ENCODE results near the gene ORAI2. TPM values are rescaled to one million over a fixed set of nuclear protein-coding genes. Genes with fewer than 3 reads are reported as not detected.
A peak's percentile ranks its signal among the peaks of the same experiment; 100 is the strongest.

Gene ORAI2
- total RNA-seq, 1 experiment from 2014 or later: 11.4 TPM

DNA sequence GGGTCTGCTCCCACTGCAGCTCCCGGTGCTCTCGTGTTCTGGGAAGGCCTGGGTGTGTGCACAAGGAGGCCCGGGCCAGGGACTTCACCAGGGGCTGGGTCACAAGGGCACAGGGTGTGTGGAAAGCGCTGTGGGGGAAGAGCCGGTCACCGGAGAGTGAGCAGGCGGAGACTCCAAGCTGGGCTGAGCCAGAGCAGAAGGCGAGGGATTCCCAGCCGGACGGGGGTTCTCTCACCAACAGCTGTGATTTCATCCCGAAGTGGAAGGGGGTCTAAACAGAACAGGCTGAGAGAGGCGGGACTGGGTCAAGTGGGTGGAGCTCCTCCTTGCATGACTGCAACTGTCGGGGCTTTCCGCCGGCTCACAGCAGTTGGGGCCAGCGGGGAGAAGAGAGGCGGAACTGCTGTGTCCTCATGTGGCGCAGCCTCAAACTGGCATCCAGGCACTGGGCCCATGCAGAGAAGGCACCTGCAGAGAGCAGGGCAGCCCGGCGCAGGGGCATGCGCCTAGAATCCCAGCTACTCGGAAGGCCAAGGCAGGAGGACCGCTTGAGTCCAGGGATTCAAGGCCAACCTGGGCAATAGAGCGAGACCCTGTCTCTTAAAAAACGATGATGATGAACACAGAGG, 7.6 kb upstream of the ORAI2 start:
- Mint-ChIP-seq H3K36me3 (ENCODE audit: insufficient read depth, unreplicated experiment) (peaks cover 14% of the 10 kb centered on the region), H3K27ac (ENCODE audit: unreplicated experiment) (no peak overlapping the region), H3K27me3 (ENCODE audit: unreplicated experiment) (no peaks in the 10 kb centered on the region), H3K4me3 (ENCODE audit: low read depth, unreplicated experiment) (no peak overlapping the region), H3K9me3 (ENCODE audit: low read depth, unreplicated experiment) (no peaks in the 10 kb centered on the region), H3K4me1 (ENCODE audit: low read depth, unreplicated experiment) (no peaks in the 10 kb centered on the region)
- intact Hi-C loops (cut with micrococcal nuclease; ENCODE audit: unreplicated experiment): no loop called here
- TF ChIP-seq, protein P1, sequence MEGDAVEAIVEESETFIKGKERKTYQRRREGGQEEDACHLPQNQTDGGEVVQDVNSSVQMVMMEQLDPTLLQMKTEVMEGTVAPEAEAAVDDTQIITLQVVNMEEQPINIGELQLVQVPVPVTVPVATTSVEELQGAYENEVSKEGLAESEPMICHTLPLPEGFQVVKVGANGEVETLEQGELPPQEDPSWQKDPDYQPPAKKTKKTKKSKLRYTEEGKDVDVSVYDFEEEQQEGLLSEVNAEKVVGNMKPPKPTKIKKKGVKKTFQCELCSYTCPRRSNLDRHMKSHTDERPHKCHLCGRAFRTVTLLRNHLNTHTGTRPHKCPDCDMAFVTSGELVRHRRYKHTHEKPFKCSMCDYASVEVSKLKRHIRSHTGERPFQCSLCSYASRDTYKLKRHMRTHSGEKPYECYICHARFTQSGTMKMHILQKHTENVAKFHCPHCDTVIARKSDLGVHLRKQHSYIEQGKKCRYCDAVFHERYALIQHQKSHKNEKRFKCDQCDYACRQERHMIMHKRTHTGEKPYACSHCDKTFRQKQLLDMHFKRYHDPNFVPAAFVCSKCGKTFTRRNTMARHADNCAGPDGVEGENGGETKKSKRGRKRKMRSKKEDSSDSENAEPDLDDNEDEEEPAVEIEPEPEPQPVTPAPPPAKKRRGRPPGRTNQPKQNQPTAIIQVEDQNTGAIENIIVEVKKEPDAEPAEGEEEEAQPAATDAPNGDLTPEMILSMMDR (IDR thresholded peaks at IDR 0.05; ENCODE audit: unreplicated experiment): no peak
- no peak for DNase-seq
- TSS peak; percentile 62 for BruUV-seq (replicated peaks)
- CTCF ChIA-PET: no interaction called here

DNA sequence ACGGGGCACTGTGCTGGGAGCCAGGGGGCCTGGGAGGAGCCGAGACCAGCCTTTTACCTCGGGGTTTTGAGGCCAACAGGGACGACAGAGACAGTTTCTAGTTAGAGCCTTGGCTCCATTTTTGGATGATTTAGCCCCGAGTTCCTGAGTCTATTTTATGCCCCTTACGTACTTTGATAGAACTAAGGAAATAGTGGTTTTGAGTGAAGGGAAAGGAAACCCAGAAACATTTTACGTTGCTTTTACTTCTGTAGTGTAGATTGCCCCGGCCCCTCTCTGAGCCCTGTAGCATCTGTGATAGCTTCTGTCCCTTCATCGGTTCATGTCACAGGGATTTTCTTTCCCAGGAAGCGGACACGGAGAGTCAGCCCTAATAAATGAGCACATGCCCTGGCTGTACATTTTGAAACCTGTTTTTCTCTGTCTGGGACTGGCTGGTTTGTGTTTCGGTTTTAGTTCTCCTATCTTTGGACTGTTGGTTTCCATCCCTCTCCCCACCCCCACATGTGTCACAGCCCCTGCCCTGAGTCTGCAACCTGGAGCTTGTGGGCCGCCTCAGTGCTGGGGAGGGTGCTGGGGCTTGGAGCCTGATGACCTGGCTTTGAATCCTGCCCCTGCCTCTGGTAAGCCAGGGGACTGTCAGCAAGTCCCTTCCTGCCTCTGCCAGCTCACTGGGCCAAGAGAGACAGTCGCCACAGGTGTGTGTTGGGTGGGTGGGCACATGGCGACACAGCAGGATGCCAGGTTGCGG, 6.9 kb upstream of the ORAI2 start:
- H3K27ac Mint-ChIP-seq (ENCODE audit: unreplicated experiment): no peak overlapping the region
- no peaks in the 10 kb centered on the region for H3K4me1 Mint-ChIP-seq (ENCODE audit: low read depth, unreplicated experiment)
- no peaks in the 10 kb centered on the region for H3K9me3 Mint-ChIP-seq (ENCODE audit: low read depth, unreplicated experiment)
- DNase-seq: no peak
- CTCF ChIA-PET: no interaction called here
- TF ChIP-seq, protein P1 (IDR thresholded peaks at IDR 0.05; ENCODE audit: unreplicated experiment): no peak
- H3K36me3 Mint-ChIP-seq (ENCODE audit: insufficient read depth, unreplicated experiment): peaks cover 14% of the 10 kb centered on the region
- intact Hi-C loops (cut with micrococcal nuclease; ENCODE audit: unreplicated experiment): no loop called here
- H3K4me3 Mint-ChIP-seq (ENCODE audit: low read depth, unreplicated experiment): no peak overlapping the region
- no TSS peak for BruUV-seq (replicated peaks)
- no peaks in the 10 kb centered on the region for H3K27me3 Mint-ChIP-seq (ENCODE audit: unreplicated experiment)

DNA sequence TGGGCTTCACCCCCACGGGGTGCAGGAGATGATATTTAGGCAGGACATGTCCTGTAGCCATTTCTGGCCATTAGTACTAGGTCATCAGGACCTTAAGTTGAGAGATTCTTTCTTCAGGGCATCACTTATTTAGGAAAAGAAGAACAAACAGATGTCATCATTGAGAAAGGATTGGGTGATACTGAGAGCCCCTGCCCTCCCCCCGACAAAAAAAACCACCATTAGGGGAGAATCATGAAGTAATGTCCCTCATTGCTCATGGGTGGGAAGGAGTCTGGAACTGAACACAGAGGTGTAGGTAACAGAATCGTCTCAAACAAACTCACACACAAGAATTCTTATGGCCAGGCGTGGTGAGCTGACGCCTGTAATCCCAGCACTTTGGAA, 6.4 kb upstream of the ORAI2 start:
- no TSS peak for BruUV-seq (replicated peaks)
- Mint-ChIP-seq H3K4me1 (ENCODE audit: low read depth, unreplicated experiment) (no peaks in the 10 kb centered on the region), H3K36me3 (ENCODE audit: insufficient read depth, unreplicated experiment) (peaks cover 14% of the 10 kb centered on the region), H3K9me3 (ENCODE audit: low read depth, unreplicated experiment) (no peaks in the 10 kb centered on the region), H3K4me3 (ENCODE audit: low read depth, unreplicated experiment) (no peak overlapping the region), H3K27ac (ENCODE audit: unreplicated experiment) (no peak overlapping the region), H3K27me3 (ENCODE audit: unreplicated experiment) (no peaks in the 10 kb centered on the region)
- intact Hi-C loops (cut with micrococcal nuclease; ENCODE audit: unreplicated experiment): no loop called here
- CTCF ChIA-PET: no interaction called here
- DNase-seq: no peak
- TF ChIP-seq, protein P1 (IDR thresholded peaks at IDR 0.05; ENCODE audit: unreplicated experiment): no peak

DNA sequence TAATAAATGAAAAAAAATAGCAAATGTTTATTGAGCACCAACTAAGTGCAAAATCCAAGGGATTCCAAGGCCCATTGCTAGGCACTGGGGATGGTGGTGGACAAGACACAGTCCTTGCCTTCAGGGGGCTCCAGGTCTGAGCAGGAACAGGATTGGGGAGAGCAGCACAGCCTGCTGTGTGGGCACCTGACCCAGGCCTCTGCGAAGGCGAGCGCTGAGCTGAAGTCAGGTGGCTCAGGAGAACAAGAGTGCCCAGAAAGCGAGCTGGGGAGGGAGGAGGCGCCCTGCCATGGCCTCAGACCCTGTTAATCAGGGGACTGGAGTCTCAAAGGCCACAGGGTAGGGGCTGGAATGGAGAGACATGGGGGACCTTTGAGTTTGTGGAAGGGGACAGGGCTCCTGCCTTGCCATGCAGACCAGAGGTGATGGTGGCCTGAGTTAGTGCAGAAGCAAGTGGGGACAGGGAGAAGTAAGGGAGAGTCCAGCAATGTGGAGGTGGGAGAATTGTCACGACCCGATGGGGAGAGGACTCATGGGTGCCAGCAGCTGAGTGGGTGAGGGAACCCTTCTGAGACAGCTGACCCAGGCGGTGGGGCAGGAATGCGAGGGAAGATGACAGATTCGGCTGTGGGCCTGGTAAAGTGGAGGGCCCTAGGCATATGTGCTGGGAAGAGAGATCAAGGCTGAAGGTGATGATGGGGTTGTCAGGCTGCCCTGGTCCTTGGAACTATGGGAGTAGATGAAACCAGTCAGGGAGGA, 4.1 kb upstream of the ORAI2 start:
- Mint-ChIP-seq H3K27ac (ENCODE audit: unreplicated experiment) (no peak overlapping the region), H3K4me1 (ENCODE audit: low read depth, unreplicated experiment) (peaks cover 2% of the 10 kb centered on the region), H3K9me3 (ENCODE audit: low read depth, unreplicated experiment) (no peaks in the 10 kb centered on the region), H3K4me3 (ENCODE audit: low read depth, unreplicated experiment) (no peak overlapping the region), H3K36me3 (ENCODE audit: insufficient read depth, unreplicated experiment) (peaks cover 20% of the 10 kb centered on the region), H3K27me3 (ENCODE audit: unreplicated experiment) (no peaks in the 10 kb centered on the region)
- TF ChIP-seq, protein P1 (IDR thresholded peaks at IDR 0.05; ENCODE audit: unreplicated experiment): no peak
- intact Hi-C loops (cut with micrococcal nuclease; ENCODE audit: unreplicated experiment): no loop called here
- no peak for DNase-seq
- BruUV-seq (replicated peaks): no TSS peak
- CTCF ChIA-PET: no interaction called here
